GM19023 (cell line): Measurements from ENCODE around the gene ARHGAP1.

Experiments used
- ATAC-seq: cut with Tn5 transposase; IDR thresholded peaks from one replicate; pipeline ENCODE4 v1.9.1; 2021; ENCODE audit warnings: mild to moderate bottlenecking, moderate library complexity; ENCODE audit not compliant: unreplicated experiment

Gene ARHGAP1

DNA sequence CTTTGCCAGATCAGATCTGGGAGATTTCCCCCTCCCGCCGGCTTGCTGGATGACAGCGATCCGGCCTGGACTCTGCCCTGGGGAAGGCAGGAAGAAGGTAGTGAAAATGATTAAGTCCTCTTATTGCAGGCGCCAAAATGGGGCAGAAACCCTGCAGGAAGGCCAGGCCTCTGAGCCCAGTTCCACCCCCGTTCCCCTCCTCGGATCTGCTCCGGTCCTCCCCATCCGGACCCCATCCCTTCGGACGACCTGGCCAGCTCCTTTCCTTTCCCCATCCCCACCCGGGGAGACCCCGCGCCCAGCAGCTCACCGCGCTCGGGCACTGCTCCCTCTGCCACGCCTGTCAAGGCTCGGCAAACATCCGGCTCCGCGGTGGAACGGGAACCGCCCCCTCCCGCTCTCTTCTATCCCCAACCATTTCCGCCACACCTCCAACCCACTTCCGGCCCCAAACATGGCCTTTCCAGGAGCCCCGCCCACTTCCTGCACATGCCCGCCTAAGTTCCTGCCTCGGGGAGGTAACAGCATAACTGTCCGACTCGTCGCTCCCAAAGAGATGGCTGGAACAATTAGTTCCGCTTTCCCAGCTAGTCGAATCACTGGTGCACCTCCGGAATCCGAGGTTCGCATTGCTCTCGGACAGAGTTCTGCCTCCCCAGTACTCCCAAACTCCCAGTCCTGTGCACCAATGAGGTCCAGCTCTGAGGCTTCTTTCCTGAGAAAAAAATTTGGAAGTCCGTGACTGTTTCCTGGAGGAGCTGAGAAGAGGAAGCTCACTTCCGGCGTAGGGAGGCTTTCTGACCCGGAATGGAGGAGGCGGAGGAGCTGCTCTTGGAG, at the start of gene ARHGAP1, which contains the start of gene ZNF408:
Gene ARHGAP1 (minus strand): TSS at position 379 of the 837 bp plus-strand sequence. CDS start 4,512 bp downstream, outside the sequence.
Gene ZNF408 (plus strand): TSS at position 791 of the 837 bp plus-strand sequence. CDS start 17 bp downstream, at position 808.
- ATAC-seq: peak; percentile 93

DNA sequence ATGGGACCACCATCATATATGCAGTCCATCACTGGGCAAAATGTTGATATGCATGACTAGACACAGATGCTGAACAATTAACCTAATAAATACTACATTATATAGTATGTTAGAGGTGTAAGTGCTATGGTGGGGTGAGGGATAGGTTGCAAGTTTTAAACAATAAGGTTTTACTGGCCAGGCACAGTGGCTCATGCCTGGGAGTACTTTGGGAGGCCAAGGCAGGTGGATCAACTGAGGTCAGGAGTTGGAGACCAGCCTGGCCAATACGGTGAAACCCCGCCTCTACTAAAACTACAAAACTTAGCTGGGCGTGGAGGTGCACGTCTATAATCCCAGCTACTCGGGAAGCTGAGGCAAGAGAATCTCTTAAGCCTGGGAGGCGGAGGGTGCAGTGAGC, 46.7 kb upstream of the ARHGAP1 start:
- no peak for ATAC-seq

GRCh38 chr11:46745995-46746394, 45.6 kb upstream of the ARHGAP1 start:
- ATAC-seq: no peak

- ATAC-seq: no peak
Measured at GRCh38 chr11:46745328-46745727, 44.9 kb upstream of the ARHGAP1 start.

DNA sequence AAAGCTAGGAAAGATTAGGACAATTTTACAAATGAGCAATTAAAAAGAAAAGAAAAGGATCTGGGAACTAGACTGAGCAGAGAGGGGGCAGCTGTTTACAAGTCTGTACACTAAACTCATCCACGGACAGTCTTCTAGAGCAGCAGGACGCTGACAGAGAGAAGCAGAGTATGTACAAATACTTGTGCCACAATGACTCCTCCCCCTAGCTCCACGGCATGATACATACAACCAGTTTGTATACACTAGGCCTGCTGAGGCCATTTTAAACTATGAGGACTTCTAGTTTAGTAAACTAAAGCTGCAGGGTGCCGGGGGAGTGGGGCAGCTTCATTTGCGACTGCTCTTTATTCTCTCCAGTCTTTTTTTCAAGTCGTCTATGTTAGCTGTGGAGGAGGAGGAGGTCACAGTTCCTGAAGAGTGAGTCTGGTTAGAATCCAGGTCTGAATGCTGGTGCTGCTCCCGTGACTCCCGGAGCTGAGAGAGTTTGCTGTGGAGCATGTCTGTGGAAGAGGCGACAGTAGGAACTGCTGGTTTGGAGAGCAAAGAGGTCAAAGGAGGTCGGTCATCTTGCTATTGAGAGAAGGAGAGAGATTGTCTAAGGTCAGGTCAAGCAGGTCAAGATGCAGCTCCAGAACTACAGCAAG, 43.4 kb upstream of the ARHGAP1 start:
- ATAC-seq: no peak

DNA sequence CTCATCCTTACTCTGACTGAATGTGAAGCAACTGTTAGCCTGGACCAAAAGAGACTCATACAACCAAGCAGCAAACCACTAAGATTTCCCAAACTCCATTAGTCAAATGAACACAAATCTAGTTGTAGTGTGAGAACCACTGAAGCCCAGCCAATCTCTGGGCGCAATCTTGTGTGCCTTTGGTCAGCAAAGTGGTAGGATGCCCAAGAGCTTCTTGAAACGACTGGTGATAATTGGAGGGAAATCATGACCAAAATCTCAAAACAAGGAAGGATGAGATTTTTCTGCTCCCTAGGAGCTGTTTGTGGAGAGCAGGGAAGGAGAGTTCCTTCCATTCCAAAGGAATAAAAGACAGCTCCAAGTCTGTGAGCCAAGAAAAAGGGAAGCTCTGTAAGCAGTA, 42.6 kb upstream of the ARHGAP1 start:
- ATAC-seq: no peak

DNA sequence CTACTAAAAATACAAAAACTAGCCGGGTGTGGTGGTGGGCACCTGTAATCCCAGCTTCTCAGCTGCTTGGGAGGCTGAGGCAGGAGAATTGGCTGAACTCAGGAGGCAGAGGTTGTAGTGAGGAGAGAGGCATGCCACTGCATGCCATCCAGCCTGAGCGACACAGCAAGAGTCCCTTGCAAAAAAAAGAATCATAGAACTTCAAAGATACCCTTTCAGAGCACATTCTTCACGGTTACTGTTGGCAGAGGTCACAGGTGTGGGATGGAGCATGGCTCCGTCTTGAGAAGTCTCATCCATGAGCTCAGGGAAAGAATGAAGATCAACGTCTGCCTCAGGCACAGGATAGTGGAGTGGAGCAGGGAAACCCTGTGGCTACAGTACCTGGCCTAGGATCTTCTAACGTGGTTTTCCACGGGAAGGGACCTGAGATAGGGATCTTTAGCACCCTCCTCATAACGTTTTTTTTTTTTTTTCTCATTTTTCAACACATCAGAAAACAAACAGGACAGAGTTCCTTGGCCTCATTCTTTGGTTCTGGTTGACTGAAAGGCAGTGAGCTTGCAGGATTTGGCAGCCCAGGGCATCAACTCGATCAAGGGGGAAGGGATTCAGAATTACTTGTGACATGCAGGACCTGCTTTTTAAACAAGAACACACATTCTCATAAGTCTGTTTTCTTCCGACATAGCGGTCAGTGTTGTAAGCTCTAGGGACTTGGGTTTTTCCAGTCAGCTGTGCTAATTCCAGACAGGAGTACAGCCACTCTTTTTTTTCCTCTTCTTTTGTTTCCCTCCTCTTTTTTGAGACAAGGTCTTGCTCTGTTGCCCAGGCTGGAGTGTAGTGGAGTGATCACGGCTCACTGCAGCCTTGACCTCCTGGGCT, 41.4 kb upstream of the ARHGAP1 start:
- ATAC-seq: no peak

- no peak for ATAC-seq
Measured at GRCh38 chr11:46738887-46739286, 38.5 kb upstream of the ARHGAP1 start.

DNA sequence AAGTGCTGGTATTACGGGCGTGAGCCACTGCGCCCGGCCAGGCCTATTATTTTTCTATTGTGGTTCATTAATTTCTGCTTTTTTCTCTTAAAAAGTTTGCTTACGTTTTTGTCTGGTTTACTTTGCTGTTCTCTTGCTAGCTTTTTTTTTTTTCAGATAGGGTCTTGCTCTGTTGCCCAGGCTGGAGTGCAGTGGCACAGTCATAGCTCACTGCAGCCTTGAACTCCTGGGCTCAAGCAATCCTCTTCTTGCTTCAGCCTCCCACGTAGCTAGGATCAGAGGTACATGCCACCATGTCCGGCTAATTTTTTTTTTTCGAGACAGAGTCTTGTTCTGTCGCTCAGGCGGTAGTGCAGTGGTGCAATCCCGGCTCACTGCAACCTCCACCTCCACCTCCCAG, 37.3 kb upstream of the ARHGAP1 start:
- no peak for ATAC-seq

GRCh38 chr11:46736615-46737014, 36.2 kb upstream of the ARHGAP1 start:
- ATAC-seq: no peak

- no peak for ATAC-seq
Measured at GRCh38 chr11:46736146-46736545, 35.7 kb upstream of the ARHGAP1 start.

GRCh38 chr11:46733234-46733633, 32.8 kb upstream of the ARHGAP1 start:
- ATAC-seq: no peak

- no peak for ATAC-seq
Measured at GRCh38 chr11:46731545-46731944, 31.1 kb upstream of the ARHGAP1 start.

DNA sequence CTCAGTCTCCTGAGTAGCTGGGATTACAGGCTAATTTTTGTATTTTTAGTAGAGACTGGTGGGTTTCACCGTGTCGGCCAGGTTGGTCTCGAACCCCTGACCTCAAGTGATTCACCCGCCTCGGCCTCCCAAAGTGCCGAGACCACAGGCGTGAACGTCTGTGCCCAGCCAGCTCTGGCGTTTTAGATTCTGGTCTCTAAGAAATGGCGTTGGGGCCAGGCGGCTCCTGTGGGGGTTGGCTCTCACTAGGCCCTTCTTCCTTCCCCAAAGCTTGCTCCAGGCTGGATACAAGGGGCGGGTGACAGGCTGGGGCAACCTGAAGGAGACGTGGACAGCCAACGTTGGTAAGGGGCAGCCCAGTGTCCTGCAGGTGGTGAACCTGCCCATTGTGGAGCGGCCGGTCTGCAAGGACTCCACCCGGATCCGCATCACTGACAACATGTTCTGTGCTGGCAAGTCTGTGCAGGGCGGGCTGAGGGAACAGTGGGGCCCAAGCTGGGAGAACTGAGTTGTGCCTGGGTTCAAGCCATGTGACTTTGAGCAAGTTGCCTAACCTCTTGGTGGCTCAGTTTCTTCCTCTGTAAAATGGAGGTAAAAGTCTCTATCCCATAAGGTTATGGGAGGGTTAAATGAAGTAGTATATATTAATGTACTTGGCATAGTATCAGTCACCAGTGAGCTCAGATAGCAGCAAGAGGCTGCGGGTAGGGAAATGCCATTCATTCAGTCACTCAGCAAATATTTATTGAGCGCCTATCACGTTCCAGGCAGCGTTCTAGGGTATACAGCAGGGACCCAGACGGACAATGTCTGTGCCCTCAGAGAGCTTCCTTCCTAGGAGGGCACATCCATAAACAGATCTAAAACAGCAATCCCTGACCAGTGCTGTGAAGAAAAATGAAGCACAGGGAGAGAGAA, 28.9 kb upstream of the ARHGAP1 start:
- ATAC-seq: no peak

DNA sequence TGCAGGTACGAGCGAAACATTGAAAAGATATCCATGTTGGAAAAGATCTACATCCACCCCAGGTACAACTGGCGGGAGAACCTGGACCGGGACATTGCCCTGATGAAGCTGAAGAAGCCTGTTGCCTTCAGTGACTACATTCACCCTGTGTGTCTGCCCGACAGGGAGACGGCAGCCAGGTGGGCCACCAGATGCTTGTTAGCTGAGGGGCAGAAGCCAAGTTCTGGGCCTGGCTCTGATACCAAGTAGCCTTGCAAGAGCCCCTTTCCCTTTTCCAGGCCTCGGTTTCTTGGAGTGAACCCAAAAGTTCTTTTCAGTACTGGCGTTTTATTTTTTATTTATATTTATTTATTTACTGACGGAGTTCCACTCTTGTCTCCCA, 28.2 kb upstream of the ARHGAP1 start:
- no peak for ATAC-seq

DNA sequence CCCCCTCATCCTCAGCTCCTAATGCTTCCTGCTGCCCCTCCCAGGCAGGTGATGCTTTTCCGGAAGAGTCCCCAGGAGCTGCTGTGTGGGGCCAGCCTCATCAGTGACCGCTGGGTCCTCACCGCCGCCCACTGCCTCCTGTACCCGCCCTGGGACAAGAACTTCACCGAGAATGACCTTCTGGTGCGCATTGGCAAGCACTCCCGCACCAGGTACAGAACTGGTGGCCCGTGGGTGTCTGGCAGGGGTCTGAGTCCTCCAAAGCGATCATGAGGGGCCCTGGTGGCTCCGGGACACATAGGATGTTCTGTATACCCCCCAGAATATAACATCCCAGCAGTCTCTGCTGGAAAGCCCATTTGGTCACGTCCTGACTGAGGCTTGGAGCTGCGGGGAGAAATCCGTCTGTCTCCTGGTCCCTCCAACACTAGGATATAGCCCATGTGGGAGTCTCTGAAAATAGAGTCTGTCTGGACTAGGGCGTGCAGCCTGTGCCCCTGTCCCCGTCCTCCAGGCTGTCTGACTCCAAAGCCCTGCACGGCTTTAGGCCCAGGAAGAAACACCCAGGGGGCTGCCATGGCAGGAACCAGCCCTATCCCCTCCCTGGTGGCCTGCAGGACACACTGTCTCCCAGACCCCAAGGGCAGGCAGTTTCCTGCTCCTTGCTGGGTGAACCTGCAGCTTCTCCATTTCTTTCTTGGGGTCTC, 27.7 kb upstream of the ARHGAP1 start:
- no peak for ATAC-seq

- no peak for ATAC-seq
Measured at GRCh38 chr11:46726206-46726862, 25.9 kb upstream of the ARHGAP1 start.

- ATAC-seq: no peak
Measured at GRCh38 chr11:46725338-46726205, 25.2 kb upstream of the ARHGAP1 start.
